OCI-LY7 (cell line): ENCODE results near the gene C11orf24. TPM values are rescaled to one million over a fixed set of nuclear protein-coding genes. Genes with fewer than 3 reads are reported as not detected.

Experiments
- BruUV-seq: library from RNA; stranded (reverse); fragments of 400-500 nt; replicated peaks from 2 replicates; lab custom pipeline; 2021; lab: Mats Ljungman, UMichigan
- CTCF ChIA-PET: fragments of 300-600 bp; sonication (Branson Sonifier 250); formaldehyde crosslinking; loops from one replicate; lab custom pipeline; 2022; ENCODE audit warnings: antibody characterized with exemption; ENCODE audit not compliant: unreplicated experiment; lab: Charles Lee
- POLR2A ChIA-PET: fragments of 300-600 bp; sonication (Branson Sonifier 250); formaldehyde crosslinking; loops from one replicate; lab custom pipeline; 2022; ENCODE audit warnings: antibody characterized with exemption; lab: Charles Lee
- DNase-seq: peaks from one replicate; pipeline ENCODE4 v3.0.0-alpha.2; 2015; ENCODE audit warnings: low spot score
- H2AFZ ChIP-seq: fragments of 200-600 bp; sonication (generic), shearing (Covaris generic); 2 replicates; pipeline ENCODE4 v1.6.1; 2014; ENCODE audit warnings: mild to moderate bottlenecking, antibody characterized with exemption, low read length, moderate library complexity
- H3K27ac ChIP-seq: fragments of 200-600 bp; sonication (generic); 2 replicates; pipeline ENCODE4 v1.5.1; 2014; ENCODE audit warnings: mixed run types, low read depth, mild to moderate bottlenecking, moderate library complexity, low read length, inconsistent platforms; ENCODE audit not compliant: poor library complexity, severe bottlenecking
- H3K36me3 ChIP-seq: fragments of 200-600 bp; sonication (generic); 2 replicates; pipeline ENCODE4 v1.6.1; 2014; ENCODE audit warnings: mild to moderate bottlenecking, antibody characterized with exemption, low read length, moderate library complexity, mixed read lengths; ENCODE audit not compliant: insufficient read depth
- H3K4me1 ChIP-seq: fragments of 200-600 bp; sonication (generic); 2 replicates; pipeline ENCODE4 v1.5.1; 2014; ENCODE audit warnings: mild to moderate bottlenecking, low read length; ENCODE audit not compliant: insufficient read depth, poor library complexity, severe bottlenecking
- H3K4me2 ChIP-seq: fragments of 200-600 bp; sonication (generic); 2 replicates; pipeline ENCODE4 v1.6.1; 2014; ENCODE audit warnings: mild to moderate bottlenecking, low read length
- H3K4me3 ChIP-seq: fragments of 200-600 bp; sonication (generic); 2 replicates; pipeline ENCODE4 v1.5.1; 2014; ENCODE audit warnings: mild to moderate bottlenecking, low read depth, low read length; ENCODE audit not compliant: poor library complexity, severe bottlenecking
- H3K79me2 ChIP-seq: fragments of 200-600 bp; sonication (generic); 2 replicates; pipeline ENCODE4 v1.6.1; 2016; ENCODE audit warnings: low read depth, mild to moderate bottlenecking, low read length, moderate library complexity, mixed read lengths; ENCODE audit not compliant: insufficient read depth
- H3K9me2 ChIP-seq: fragments of 200-600 bp; sonication (generic); 2 replicates; pipeline ENCODE4 v1.6.1; 2016; ENCODE audit warnings: mild to moderate bottlenecking, low read length, mixed read lengths; ENCODE audit not compliant: insufficient read depth
- H3K9me3 ChIP-seq: fragments of 200-600 bp; sonication (generic); 2 replicates; pipeline ENCODE4 v1.6.1; 2014; ENCODE audit warnings: mild to moderate bottlenecking, mixed run types, low read length, mixed read lengths
- H4K20me1 ChIP-seq: fragments of 200-600 bp; sonication (generic); 2 replicates; pipeline ENCODE4 v1.6.1; 2014; ENCODE audit warnings: mild to moderate bottlenecking, antibody characterized with exemption, low read length, moderate library complexity, mixed read lengths; ENCODE audit not compliant: insufficient read depth
- EZH2phosphoT487 ChIP-seq: fragments of 200-600 bp; sonication (generic); IDR thresholded peaks from 2 replicates; pipeline ENCODE4 v1.6.1; 2018; ENCODE audit warnings: low read depth, borderline replicate concordance, mild to moderate bottlenecking, mixed run types, antibody characterized with exemption, low read length, moderate library complexity, mixed read lengths
- intact Hi-C: fragments of 100-400 bp; cut with micrococcal nuclease; formaldehyde crosslinking; loops from one replicate; pipeline ENCODE4 v1.10.0; 2022; ENCODE audit not compliant: unreplicated experiment
- total RNA-seq, 2 experiments: library from RNA; depleted of rRNA in 1 of 2; stranded (reverse); fragments of >200 nt in 1 of 2; shearing (Covaris generic) in 1 of 2; gene quantifications; 2 replicates each; pipeline ENCODE4 v1.2.3, GENCODE V29; 2014 to 2022
- TF ChIP-seq, protein P1 (sequence below): fragments of 200-600 bp; sonication (generic); conservative IDR thresholded peaks from 2 replicates; pipeline ENCODE4 v1.5.1; 2014; ENCODE audit warnings: mild to moderate bottlenecking, antibody characterized with exemption, low read length, moderate library complexity, mixed read lengths

Gene C11orf24
- total RNA-seq, 2 experiments from 2014 or later: 81.1 to 94.1 TPM

DNA sequence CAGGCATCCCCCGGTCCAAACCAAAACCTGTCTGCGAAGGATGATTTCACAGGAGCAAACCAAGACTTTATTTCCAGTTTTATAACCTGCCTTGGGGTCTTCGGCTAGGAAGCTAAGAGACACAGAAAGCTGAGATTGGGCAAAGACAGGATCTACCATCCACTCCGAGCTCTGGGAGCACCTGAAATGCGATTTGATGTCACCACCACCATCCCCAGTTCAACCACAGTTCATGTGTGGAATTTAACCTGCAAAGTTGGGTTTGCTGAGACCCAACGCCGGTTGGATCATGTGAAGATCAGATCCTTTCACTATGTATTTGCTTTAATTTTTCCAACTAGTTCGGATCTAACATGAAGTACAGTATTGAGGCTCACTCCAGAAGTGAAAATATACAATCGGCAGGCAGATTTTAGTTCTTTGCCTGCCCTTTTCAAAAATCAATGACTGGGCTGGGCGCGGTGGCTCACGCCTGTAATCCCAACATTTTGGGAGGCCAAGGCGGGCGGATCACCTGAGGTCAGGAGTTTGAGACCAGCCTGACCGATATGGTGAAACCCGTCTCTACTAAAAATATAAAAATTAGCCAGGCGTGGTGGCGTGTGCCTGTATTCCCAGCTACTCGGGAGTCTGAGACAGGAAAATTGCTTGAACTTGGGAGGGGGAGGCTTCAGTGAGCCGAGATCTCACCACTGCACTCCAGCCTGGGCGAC, 1.4 kb upstream of the C11orf24 start:
- Histone ChIP-seq H3K79me2 (peaks cover 40% of the 10 kb centered on the region), H4K20me1 (no peaks in the 10 kb centered on the region), H3K36me3 (peaks cover 36% of the 10 kb centered on the region), H3K9me2 (no peaks in the 10 kb centered on the region), H3K27ac (peak overlapping the region; percentile 96), H2AFZ (no peak overlapping the region), H3K4me2 (peak overlapping the region; percentile 67), H3K4me3 (peak overlapping the region; percentile 83), H3K4me1 (peaks cover 44% of the 10 kb centered on the region), H3K9me3 (peaks cover 23% of the 10 kb centered on the region; the same call in 1 of the 2 replicates)
- TF ChIP-seq, protein P1, sequence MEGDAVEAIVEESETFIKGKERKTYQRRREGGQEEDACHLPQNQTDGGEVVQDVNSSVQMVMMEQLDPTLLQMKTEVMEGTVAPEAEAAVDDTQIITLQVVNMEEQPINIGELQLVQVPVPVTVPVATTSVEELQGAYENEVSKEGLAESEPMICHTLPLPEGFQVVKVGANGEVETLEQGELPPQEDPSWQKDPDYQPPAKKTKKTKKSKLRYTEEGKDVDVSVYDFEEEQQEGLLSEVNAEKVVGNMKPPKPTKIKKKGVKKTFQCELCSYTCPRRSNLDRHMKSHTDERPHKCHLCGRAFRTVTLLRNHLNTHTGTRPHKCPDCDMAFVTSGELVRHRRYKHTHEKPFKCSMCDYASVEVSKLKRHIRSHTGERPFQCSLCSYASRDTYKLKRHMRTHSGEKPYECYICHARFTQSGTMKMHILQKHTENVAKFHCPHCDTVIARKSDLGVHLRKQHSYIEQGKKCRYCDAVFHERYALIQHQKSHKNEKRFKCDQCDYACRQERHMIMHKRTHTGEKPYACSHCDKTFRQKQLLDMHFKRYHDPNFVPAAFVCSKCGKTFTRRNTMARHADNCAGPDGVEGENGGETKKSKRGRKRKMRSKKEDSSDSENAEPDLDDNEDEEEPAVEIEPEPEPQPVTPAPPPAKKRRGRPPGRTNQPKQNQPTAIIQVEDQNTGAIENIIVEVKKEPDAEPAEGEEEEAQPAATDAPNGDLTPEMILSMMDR: no peak
- no peak for TF ChIP-seq EZH2phosphoT487
- BruUV-seq: no TSS peak
- intact Hi-C loops: loop anchor here (10.0 kb wide), 1 partner anchor 268 kb away; the partner anchor contains the start of gene UNC93B1
- ChIA-PET CTCF (no interaction called here), POLR2A (interaction anchor here (0.6 to 2.7 kb wide), 6 partner anchors 16 to 31 kb away, joined by 3 to 11 read pairs (median 4); no protein-coding TSS in a partner anchor)
- peak; percentile 42 for DNase-seq

DNA sequence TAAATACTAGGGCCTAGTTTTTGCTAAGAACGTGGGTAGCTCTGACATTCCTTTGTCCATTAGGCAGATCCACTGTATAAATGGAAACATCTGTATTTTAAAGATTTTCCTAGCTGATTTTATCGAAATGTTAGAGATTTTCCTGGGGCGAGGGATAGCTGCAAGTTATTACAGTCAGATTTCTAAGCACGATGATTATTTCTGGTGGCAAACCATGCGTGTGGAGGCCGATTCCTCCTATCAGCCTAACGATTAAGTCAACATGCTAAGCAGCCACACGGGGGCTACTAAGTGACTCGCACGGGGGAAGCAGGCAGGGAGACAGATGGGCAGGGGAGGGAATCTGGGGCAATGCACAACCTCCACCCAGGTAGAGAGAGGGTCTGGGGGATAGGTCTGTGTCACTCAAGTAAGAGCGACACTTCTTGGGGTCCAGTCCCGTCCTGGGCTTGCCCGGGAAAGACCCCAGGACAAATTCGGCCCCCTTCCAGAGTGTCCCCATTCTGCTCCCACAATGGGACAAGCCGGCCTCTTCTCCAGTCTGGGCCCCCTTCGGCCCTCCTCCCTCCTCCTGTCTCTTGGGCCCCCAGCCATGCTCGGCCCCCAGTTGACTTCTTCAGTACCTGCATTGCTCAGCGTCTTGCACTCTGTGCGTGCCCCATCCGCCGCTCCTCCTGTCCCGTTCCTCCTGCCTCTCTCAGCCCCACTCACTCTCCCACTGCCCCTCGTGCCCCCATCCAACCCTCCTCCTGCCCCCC, 571 bp downstream of the C11orf24 start:
- ChIA-PET CTCF (no interaction called here), POLR2A (interaction anchor here (0.8 to 2.7 kb wide), 3 partner anchors 22 to 25 kb away, joined by 6 to 11 read pairs (median 10); no protein-coding TSS in a partner anchor)
- Histone ChIP-seq H3K9me3 (peaks cover 18% of the 10 kb centered on the region; the same call in 1 of the 2 replicates), H3K4me1 (peaks cover 63% of the 10 kb centered on the region), H2AFZ (no peak overlapping the region), H4K20me1 (no peaks in the 10 kb centered on the region), H3K9me2 (no peaks in the 10 kb centered on the region), H3K27ac (peak overlapping the region; percentile 96), H3K4me3 (peak overlapping the region; percentile 83), H3K36me3 (peaks cover 51% of the 10 kb centered on the region), H3K79me2 (peaks cover 46% of the 10 kb centered on the region), H3K4me2 (peak overlapping the region; percentile 86)
- DNase-seq: peak; percentile 90
- no TSS peak for BruUV-seq
- TF ChIP-seq, protein P1: peak; percentile 70
- TF ChIP-seq EZH2phosphoT487: no peak
- intact Hi-C loops: loop anchor here (10.0 kb wide), 1 partner anchor 266 kb away; the partner anchor contains the start of gene UNC93B1
